Epidermal melanocyte (primary cell): ENCODE data around the gene ADGRG7.

Experiments used
- DNase-seq: peaks from one replicate; pipeline ENCODE4 v3.0.0; 2011; ENCODE audit warnings: low spot score; ENCODE audit not compliant: insufficient read length

Gene ADGRG7

DNA sequence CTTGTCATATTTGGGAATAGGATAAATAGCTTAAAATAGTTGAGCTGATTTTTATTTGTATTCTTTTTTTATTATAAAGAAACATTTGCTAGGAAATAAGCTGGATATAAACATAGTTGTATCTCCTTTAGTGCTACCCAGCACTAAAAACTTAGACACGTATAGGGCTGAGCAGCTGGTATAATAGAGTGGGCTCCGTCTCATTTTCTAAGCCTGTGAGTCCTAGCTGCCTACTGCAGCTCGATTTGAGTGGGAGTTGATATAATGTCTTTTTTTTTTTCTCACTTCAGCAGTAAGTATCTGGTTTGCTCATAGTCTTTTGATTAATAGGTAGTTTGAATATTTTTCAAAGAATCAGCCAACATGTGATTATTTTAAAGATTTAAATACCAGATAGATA lies 134.1 kb downstream of the ADGRG7 start:
- DNase-seq = no peak

DNA sequence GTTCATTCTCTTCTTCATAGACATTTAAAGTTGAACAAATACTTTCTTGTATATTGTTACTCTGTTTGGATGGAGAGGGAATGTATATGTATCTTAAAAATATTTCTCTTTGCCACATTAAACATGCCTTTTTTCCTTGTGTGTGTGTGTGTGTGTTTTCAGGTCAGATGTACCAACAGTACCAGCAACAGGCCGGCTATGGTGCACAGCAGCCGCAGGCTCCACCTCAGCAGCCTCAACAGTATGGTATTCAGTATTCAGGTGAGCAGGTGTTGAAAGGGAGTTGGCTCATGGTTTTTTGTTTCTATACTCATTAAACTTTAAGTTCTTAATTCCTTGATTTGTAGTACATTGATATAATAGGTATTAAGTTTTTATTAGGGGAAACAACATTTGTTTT lies 135.3 kb downstream of the ADGRG7 start:
- no peak for DNase-seq
